ENCODE measurements around the gene SYNJ2.

GRCh38 chr6:158080849-158081656, 99.4 kb downstream of the SYNJ2 start:
- TF ChIP-seq MYC (IDR thresholded peaks at IDR 0.05; ENCODE audit: borderline replicate concordance, low read length) (no peak), CEBPB (IDR thresholded peaks at IDR 0.05) (no peak), ZNF302 (CRISPR knock-in tag; IDR thresholded peaks at IDR 0.05) (no peak)
- TF ChIP-seq, protein P1, sequence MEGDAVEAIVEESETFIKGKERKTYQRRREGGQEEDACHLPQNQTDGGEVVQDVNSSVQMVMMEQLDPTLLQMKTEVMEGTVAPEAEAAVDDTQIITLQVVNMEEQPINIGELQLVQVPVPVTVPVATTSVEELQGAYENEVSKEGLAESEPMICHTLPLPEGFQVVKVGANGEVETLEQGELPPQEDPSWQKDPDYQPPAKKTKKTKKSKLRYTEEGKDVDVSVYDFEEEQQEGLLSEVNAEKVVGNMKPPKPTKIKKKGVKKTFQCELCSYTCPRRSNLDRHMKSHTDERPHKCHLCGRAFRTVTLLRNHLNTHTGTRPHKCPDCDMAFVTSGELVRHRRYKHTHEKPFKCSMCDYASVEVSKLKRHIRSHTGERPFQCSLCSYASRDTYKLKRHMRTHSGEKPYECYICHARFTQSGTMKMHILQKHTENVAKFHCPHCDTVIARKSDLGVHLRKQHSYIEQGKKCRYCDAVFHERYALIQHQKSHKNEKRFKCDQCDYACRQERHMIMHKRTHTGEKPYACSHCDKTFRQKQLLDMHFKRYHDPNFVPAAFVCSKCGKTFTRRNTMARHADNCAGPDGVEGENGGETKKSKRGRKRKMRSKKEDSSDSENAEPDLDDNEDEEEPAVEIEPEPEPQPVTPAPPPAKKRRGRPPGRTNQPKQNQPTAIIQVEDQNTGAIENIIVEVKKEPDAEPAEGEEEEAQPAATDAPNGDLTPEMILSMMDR (IDR thresholded peaks at IDR 0.05) = no peak
